HG03469 (cell line): ENCODE measurements around the gene RCBTB1.
"Not testable (repeated sequence)": the region's sequence is repeated elsewhere in the genome, so short reads cannot be mapped to it uniquely, and the experiment has no call there.

Experiments used
- ATAC-seq: cut with Tn5 transposase; IDR thresholded peaks from one replicate; pipeline ENCODE4 v1.9.1; 2021; ENCODE audit warnings: mild to moderate bottlenecking, moderate library complexity, moderate number of reproducible peaks; ENCODE audit not compliant: unreplicated experiment

Gene RCBTB1

DNA sequence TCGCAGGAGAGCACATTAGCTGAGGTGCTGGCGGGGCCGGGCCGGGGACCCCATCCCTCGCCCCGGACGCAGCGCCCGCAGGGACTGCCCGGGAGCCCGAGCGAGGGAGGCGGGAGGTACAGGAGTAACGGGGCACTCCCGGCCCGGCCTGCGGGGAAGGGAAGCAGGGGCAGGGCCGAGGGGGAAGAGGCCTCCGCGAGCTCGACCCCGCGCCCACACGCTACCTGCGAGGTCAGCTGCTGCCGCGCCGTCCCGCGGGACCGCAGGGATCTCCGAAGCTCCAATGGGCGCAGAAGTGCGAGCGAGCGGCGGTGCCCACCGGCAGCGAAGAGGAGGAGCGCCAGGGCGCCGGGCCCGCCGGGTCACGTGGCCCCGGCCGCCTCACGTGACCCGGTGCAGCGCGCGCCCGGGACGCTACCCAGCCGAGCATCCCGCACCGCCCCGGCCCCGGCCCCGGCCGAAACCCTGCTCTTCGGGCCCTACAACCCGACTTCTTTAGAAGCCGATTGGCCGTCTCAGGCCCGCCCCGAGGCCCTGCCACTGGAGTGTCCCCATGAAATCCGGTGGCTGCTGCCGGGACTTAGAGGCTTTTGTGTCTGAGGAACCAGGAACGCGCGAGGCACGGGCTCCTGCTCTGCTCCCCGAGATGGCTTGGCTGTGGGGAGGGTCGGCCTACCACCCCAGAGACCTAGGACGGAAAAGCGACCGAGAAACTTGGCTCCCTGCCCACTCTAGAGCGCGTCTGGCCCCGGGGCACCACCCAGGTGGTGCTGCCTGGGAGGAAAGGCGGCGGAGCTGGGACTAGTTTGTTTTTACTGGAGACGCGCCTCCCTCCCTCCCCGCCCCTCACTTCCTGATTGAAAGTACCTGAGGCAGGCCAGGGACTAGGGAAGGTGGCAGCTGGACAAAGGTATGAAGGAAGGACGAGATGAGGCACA is at the start of gene RCBTB1:
Gene RCBTB1, minus strand, starts transcription at position 339 of the 938 bp plus-strand sequence. CDS start 18,279 bp downstream, outside the sequence.
- peak; percentile 64 for ATAC-seq

DNA sequence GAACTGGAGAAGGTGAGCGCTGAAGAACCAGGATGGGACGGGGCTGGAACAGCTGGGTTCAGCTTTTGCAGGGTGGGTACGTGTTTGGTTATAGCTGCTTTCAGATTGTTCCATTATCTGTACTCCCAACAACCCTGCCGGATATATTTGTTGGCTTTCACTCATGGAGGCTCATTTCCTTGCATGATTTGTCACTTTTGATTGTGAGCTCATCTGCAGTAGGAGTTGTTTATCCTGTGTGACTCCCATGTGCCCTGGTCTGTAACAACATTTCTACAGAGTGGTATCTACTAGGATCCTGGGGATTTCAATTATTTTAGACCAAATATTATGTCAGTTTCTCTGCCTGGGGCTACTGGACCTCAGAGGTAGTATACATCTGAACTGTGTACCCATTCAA is 48.4 kb upstream of the RCBTB1 start:
- ATAC-seq, result no peak

DNA sequence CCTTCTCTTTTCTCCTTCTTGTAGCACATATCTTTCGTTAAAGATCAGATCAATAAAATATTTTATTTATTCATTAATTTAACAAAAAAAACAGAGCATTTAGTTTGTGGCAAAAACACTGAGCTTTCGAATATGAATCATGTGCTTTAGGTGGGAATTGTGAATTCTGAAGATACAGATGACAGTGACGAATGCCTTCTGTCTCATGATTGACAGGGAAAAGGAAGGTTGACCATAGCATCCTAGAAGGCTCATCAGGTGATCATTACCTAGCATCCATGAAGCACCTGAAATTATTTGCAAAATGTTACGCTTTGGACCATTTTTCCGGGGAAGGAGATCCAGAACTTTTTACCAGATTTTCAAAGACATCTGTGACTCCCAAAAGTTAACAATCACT is 46.8 kb upstream of the RCBTB1 start:
- no peak for ATAC-seq

DNA sequence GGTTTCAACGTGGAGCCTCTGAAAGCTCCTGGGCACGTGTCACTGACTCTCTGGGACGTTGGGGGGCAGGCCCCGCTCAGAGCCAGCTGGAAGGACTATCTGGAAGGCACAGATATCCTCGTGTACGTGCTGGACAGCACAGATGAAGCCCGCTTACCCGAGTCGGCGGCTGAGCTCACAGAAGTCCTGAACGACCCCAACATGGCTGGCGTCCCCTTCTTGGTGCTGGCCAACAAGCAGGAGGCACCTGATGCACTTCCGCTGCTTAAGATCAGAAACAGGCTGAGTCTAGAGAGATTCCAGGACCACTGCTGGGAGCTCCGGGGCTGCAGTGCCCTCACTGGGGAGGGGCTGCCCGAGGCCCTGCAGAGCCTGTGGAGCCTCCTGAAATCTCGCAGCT is 45.2 kb upstream of the RCBTB1 start:
- no peak for ATAC-seq

DNA sequence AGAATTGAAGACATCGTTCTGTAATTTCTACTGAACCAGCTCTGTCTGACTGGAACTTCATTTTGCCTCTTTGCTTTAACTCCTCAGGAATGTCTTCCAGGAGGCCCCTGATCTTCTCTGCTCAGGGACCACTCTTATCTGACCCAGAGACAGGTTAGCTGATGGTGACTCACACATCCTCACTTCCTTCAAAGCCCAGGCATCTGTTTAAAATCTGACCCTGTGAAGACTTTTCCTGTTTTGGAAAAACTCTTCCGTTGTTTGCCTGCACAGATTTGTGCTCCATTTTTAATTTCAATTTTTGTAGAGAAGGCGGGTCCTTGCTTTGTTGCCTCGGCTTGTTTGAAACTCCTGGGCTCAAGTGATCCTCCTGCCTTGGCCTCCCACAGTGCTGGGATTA is 44.6 kb upstream of the RCBTB1 start:
- no peak for ATAC-seq

DNA sequence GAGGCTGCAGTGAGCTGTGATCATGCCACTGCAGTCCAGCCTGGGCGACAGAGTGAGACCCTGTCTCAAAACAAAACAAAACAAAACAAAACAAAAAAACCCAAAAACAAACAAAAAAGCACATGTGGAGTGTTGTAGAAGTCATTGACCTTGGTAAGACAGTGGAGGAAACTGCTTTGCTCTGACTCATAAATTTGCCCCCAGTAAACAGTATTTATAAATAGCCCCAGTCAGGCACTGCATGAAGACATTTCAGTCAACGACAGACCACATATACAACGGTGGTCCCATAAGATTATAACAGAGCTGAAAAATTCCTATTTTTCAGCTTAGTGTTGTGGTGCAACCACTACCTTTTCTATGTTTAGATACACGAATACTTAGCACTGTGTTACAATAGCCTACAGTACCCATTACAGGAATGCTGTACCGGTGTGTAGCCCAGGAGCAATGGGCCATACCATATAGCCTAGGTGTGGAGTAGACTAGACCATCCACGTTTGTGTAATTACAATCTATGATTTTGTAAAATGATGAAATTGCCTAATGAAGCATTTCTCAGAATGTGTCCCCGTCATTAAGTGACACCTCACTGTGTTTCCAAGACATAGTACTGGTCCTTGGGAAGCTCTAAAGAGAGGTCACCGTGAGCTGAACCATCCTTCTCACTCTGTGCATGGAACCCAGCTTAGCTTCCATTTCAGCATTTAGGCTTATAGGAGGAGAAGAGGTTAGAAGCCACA is 44.0 kb upstream of the RCBTB1 start:
- no peak for ATAC-seq

DNA sequence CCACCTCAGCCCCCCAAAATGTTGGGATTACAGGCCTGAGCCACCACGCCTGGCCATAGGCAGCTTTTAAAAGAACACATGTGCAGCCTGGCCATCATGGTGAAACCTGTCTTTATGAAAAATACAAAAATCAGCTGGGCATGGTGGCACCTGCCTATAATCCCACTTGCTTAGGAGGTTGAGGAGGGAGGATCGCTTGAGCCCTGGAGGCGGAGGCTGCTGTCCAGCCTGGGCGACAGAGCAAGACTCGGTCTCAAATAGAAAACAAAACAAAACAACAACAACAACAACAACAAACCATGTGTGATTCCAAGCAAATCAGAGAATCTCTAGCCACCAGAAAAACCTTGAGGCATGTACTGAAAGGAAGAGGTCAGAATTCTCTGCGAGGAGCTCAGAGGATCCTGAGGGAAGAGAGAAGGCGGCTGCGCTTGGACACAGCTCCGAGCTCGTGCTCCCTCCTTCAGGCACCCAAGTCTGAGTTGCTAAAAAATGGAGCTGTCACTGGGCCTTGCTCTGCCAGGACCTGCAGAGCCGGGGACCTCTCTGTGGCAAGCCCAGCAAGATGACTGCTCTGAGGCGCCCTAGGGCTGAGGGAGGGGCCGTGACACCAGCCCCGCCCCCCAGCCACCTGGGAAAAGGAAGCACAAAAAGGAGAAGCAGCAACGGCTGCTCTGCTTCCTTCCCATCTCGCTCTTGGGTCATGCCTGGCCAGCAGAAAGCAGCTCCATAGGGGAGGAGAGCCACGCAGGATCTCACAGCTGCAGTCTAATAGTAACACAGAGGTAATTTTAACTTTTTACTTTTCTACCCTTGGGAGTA is 42.7 kb upstream of the RCBTB1 start, which contains the start of gene ARL11:
Gene ARL11, plus strand, starts transcription at position 677 of the 822 bp plus-strand sequence. CDS start 1,941 bp downstream, outside the sequence.
- peak; percentile 92 for ATAC-seq

DNA sequence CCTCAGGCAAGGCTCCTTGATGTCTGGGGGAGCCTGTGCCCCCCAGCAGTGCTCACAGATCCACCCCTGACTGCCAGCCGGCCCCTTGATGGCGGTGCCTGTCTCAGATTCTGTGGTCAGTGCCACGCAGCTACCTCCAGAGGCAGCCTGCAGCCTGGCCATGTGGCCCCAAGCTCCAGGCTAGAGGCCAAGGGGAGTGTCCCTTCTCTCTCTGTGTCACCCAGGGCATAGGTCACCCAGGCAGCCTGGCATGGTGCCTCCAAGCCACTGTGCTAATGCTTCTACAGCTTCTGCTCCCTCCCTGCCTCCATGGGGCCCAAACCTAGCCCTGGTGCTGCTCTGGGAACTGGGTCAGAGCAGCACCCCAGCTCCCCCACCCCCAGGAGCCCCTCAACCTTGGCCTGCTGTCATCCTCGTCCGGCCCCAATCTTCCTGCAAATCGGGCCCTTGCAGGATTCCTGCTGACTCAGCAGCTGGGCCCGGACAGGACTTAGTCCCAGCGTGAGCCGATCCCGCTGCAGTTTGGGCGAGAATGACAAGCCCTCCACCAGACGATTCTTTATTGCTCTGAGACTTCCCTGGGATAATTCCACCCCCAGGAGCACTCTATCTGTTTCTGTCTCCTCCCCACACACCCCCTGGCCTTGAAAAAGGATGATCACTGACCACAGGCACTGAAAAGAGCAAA is 40.2 kb upstream of the RCBTB1 start:
- ATAC-seq, result no peak

DNA sequence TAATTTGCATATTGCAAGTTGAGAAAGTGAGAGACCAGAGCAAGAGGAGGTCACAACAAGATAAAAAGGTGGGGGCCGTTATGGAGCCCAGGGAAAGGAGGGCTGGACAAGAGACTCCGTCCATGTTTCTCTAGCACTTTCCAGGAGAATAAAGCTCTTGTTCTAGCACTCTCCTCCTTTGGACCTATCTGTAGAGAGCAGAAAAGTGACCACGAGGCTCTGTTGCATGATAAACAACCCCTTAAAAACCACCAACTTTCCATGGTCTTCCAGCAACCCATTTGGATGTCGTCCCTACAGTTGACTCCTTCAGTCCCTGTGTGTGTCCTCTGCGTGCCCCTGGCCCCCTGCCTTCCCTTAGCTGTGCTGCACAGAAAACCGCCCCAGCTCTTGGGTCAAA is 38.9 kb upstream of the RCBTB1 start:
- ATAC-seq, result no peak

DNA sequence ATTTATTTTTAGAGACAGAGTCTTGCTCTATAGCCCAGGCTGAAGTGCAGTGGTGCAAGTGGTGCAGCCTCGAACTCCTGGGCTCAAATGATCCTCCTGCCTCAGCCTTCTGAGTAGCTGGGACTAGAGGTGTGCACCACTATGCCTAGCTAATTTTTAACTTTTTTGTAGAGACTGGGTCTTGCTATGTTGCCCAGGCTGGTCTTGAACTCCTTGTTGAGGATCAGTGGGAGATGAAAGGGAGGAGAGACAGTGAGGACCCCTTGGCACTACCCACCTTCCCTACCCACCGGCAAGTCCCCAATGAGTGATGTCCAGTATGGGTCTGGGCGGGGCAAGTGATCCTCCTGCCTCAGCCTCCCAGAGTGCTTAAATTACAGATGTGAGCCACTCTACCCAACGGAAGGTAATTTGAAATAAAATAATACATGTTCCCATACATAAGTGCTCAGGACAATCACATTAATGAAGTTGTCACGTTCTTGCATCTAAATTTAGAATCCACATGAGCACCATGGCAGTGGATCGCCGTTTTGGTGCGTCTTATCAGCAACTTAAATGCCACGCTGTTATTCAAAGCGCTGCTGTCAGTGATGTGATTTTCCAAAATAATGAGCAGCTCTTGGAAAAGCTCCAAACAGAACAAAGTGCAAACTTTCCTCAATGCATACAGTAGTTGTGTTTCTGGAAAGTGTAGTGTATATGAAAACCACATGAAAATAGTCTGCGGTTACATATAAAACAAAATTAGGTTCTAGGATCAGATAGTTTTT is 37.0 kb upstream of the RCBTB1 start:
- ATAC-seq, result no peak

DNA sequence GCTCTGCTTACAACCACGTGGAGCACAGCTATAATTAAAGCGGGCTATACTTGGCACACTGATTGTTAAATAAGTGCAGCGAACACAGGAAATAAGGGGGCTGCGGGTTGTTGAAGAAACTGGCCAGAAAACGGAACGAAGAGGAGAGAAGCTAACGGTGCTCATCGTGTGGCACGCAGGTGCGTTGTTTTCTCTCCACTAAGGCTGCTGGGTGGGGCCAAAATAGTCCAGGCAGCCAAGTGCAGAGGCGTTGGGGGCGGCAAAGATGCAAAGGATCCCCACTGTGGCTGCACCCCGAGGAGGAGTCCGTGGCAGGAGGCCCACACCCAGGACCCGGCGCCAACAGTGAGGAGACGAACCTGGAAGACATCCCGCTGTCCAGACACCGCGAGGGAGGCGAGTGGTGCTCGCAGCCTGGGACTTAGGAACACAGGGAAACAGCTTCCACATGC is 34.8 kb upstream of the RCBTB1 start:
- ATAC-seq, result no peak

DNA sequence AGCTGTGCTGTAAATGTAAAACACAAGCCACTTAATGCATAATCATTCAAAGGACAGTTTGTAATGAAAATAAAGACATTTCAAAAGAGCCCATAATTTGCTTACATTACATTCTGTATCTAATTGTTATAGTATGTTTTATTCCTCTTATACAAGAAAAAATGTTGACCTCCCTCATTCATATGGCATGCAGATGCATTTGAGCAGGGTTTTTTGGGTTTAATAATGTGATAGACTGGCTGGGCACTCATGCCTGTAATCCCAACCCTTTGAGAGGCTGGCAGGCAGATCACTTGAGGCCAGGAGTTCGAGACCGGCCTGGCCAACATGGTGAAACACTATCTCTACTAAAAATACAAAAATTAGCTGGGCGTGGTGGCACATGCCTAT is 31.3 kb upstream of the RCBTB1 start:
- ATAC-seq, result no peak

DNA sequence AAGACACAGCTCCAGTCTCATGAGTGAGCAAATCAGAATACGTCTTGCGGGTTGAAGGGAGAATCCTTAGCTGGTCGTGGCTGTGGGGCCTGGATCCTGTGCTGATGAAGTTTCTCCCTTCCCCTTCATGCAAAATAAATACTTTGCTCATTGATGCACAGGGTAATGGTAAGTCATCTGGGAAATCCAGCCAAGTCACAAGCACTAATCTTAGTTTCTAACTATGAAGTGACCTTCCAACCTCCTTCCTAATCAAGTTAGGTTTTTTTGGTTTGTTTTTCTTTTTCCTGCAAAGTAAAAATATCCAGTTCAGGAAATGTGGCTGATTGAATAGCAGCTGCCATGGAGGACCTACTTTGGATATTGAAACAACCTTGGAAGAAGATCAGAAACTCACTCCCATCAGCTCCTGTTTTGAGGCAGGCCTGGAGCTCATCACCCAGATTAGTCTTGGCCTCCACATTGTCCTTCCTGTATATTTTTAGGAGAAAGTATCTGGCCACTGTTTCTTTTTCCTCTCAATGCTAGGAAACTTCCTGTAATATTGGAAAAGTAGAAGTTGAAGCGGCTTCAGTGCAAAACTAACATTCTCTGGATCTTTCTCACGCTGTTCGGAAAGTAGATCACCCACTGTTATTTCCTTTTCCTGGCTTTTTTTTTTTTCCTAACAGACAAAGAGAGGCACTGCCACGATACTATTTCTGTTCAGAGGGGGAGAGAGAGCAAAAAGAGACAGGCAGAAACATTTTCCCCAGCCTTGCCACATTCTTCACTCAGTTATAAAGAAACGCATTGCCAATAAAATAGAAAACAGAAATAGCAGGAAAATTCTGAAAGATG is 30.7 kb upstream of the RCBTB1 start:
- no peak for ATAC-seq

DNA sequence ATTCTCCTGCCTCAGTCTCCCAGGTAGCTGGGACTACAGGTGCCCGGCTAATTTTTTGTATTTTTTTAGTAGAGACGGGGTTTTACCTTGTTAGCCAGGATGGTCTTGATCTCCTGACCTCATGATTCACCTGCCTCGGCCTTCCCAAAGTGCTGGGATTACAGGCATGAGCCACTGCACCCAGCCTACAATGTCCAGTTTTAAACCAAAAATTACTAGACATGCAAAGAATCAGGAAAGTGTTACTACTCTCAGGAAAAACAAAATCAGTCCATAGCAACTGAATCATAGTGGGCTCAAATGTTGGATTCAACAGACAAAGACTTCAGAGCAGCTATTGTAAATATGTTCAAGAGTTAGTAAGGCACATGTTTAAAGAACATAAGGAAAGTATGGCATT is 26.7 kb upstream of the RCBTB1 start:
- not testable (repeated sequence) for ATAC-seq

DNA sequence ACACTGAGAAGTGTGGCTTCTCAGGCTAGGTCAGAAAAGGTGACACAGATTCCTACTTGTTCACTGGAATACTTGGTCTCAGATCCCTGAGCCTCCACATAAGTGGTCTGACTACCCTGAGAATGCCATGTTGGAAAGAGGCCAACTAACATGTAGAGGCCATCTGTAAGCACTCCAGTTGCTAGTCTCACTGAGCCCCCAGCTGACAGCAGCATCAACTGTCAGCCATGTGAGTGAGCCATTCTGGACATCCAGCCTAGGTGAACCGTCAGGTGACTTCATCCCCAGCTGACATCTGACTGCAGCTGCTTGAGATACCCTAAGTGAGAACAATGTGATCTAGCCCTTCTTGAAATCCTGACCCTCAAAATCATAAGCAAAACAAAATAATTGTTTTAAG is 24.8 kb upstream of the RCBTB1 start:
- no peak for ATAC-seq

DNA sequence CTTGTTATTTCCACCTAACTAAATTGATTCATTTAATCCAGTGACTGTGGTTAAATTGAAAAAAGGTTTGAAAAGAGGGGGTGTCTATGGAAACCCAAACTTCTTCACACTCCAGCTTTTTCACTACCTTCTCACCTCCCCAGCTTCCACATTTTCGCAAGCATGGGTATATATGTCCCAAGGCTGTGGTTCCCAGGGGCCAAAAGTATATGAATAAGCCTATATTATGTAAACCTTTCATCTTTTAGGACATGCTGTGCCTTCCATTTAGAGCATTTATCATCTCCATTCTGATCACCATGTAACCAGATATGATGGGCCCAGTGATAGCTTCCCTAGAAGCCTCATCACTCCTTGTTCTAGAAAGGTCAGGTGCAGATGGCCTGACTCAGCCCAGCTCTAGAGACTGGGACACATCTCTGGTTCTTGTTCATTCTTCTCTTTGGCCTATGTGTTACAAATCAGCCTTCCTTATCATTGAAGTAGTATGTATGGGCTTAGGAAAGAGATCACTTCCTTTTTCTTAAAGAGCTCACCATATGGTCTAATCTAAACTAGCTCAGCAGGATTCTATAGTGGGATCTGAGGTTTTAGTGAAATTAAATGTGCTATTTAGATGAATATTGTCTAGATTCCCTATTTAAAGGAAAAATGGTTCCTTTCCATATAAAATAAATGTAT is 23.4 kb upstream of the RCBTB1 start:
- no peak for ATAC-seq

DNA sequence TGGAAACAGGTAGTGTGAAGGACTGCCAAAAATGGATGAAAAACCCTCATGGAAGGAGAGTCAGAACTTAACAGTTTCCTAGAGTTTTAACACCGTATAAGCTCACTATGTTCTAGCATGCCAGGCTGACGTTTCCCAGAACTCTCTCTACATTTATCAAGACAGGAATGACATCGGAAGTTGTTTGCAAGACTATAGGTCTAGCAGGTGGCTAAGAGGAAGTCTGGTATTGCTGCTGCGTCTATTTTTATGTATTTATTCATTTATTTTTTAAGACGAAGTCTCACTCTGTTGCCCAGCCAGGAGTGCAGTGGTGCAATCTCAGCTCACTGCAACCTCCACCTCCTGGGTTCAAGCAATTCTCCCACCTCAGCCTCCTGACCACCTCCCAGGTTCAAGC is 22.4 kb upstream of the RCBTB1 start:
- ATAC-seq, result no peak
